HG03280 (cell line): ENCODE data around the gene RASGEF1B.
A peak's percentile ranks its signal among the peaks of the same experiment; 100 is the strongest.
"Not testable (repeated sequence)": the region's sequence is repeated elsewhere in the genome, so short reads cannot be mapped to it uniquely, and the experiment has no call there.

Experiments
- ATAC-seq: cut with Tn5 transposase; IDR thresholded peaks from one replicate; pipeline ENCODE4 v1.9.1; 2021; ENCODE audit warnings: mild to moderate bottlenecking, moderate library complexity; ENCODE audit not compliant: unreplicated experiment

The RASGEF1B gene

DNA sequence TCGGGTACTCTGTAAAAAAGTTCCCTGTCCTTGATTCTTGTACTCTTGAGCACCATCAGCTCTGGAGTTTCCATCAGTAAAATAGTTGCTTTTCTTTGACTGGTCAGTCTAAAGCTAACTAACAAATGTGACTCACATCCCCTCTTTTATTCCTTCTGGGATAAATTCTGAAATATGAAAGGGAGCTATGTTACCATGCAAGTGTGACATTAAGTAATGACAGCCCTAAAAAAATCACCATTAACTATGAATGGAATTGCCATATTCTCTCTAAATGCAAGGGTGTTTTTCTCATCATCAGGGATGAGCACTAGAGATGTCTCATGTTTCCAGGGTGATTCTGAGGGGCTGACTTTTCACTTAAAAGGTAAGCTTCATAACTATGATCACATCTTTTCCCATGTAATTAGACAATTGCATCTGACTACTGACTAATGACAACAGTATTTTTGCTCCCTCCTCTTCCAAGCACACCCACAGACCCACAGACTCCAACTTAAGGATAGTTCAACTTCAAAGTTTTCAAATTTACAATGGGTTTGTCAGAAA lies 26.9 kb upstream of the RASGEF1B start:
- no peak for ATAC-seq

DNA sequence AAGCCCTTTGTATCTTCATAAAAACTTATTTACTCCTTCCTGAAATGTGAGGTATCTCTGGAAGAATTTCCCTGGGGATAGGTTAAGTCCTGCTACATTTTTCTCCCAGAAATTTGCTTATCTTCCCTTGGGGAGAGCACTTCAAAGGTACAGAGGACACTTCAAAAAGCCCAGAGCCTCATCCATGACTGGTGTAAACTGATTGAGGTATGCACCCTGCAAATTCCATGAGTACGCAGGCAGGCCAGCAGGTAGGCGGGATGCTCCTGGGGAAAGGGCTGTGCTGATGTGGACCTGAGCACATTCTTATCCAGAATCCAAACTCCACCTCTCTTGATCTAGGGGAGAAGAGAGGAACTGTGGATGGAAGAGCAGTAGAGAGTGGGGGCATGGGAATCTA lies 26.3 kb upstream of the RASGEF1B start:
- ATAC-seq, result no peak

DNA sequence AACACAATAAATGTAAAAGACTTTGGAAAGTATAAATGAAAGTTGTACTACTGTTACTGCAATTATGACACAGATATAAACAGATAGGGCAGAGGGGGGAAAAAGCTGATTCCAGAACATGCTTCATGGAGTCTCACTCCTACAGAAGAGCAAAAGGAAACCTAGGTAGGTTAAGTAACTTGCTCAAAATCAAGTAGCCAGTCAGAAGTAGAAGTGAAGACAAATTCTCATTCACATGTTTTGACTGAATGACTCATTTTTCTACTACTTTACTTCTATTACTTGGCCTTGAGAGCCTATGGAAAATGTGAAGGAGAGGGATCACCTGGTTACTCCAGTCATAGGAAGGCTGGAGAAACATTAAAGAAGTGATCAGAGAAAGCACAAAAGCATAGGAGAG lies 23.6 kb upstream of the RASGEF1B start:
- ATAC-seq, result no peak

DNA sequence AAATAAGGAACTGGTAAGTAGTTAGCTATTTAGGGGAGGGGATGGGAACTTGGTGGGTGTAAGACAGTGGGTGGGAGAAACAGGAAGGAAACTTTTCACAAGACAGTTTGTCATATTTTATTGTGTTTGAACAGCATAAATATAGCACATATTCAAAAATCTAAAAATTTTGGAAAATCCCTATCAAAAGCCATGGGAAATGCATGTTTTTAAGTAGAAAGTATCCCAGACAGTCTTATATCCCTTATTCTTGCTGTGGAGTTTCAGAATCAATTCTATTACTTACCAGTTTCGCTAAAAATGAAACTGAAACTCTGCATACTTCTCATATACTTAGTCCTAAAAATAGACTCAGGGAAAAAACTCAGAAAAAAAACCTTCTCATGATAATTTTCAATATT lies 22.3 kb upstream of the RASGEF1B start:
- ATAC-seq, result peak; percentile 78

DNA sequence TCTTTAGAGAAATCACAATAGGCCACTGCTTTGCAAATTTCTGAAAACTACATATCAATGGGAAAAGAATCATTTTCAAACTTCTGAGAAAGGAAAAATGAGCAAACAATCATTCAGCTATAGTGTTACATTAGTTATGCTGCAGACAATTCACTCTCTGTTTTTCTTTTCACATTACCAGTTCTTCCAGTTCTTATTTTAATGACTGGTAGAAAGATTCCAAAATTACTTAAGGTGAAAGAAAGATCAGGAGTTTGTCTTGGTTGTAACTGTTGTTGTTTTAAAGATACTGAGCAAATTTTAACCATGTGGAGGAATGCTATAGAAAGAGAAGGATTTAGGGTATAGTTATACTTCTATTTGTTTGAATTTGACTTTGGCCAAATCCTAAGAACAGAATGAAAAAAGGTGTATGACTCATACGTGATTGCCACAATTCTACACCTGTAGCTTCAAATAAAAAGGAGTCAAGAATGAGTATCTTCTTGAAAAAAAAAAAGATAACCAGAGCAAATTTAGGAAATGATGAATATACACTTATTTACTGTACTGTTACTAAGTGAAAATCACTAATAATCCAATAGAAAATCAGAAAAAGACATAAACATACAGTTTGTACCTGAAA lies 21.0 kb upstream of the RASGEF1B start:
- no peak for ATAC-seq

DNA sequence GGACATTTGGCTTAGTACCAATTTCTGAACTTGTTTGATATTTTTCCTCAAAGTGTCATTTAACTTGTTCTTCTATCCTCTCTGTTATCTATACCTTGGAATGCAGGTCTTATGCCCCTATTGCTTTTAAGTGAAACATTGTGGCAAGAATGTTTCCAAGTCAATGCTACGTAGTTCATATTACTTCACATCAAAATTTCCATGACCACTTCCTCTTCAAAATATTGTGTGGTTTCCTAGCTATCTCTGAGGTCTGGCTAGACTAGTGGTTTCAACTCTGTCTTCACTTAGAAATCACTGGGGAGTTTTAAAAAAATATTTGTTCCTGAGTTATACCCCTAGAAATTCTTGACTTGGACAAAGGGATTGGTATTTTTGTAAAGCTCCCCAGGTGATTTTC lies 20.2 kb upstream of the RASGEF1B start:
- no peak for ATAC-seq

DNA sequence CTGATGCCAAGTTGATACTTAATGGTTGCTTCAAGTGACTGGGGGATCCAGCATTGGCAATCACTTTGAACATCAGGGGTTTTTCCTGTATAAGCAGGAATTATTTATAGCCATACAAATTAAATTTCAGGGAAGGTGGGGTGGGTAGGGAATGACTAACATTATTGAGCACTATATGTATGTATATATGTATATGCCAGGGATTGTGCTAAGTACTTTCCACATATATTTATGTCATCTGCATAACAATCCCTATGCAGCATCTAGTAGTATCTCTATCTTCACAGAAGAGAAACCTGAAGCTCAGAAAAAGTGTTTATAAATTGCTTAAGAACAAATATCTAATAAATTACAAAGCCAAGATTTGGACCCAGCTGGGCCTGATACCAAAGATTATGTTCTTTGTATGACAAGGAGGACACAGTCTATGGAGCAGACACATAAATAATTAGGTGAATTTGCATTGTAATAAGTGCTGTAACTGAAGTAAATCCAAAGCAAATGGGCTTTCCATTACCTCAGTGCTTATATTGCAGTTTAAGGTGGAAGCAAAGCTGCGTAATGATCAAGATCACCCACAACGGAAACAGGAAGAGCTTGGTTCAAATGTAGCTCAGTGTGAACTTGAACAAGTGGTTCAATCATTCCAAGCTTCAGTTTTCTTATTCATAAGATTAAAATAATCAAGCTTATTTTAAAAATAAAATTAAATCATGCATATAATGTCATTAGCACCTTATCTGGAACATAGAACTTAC lies 18.9 kb upstream of the RASGEF1B start:
- no peak for ATAC-seq

DNA sequence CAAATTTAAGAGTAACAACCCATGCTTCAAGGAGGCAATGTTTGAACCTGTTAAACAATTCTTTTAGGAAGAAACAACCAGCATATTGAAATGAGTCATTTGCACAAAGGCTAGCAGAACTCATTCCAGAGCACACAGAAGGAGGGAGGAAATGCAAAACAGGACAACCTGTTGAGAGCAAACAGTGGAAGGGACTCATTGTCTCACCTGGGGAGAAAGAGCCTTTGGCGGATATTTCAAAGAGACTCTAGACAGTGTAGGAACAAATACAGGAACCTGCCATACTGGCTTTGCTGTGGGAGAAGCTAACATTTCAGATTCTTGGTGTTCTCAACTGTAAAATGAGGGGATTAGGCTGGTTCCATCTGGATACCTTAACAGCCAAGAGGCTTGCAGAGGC lies 14.8 kb upstream of the RASGEF1B start:
- ATAC-seq, result no peak

DNA sequence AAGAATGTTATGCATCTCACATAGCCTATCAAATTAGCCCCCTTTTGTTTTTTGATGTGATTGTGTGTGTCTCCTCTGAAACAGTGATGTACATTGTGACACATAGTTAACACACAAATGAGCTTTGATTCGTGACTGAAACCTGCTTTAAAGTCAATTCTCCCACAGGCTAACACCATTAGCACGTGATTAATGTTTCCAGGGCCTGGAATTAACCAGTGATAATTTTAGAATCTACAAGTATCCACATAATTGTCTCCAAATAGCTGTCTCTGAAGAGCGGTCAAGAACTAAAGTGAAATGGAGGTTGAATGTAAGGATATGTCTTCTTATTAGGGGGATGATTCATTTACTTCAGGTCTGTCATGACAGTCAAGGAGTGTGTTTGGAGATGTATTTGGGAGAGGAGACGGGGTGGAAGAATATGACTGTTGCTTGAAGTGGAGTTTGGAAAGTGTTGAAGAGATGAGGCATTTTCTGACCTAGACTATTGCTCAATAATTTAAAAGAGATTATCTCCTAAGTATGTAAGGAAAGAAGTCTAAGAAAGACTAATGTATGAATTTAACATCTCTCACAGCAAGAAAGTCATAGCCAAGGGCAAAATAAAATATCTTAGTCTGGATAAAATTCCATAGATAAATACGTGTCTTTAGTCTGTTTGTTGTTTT lies 13.7 kb upstream of the RASGEF1B start:
- ATAC-seq, result no peak

DNA sequence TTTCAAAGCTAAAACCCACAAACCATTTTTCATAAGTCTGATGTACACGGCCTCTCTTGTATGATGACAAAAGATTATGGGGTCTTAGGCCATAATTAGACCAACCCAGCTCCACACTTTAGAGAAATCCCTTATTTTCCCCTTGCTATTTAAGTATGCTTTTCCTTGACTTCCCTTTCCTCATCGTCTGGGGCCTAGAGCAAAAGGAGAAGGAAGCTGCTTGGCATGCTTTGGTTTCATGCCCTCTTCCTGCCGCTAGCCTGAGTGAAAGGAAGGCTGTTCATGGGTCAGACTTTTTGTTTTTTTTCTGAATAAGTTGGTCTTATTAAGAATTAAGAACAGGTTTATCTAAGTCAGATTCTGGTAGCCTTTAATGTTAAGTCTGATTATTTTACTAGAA lies 10.6 kb upstream of the RASGEF1B start:
- ATAC-seq, result no peak

DNA sequence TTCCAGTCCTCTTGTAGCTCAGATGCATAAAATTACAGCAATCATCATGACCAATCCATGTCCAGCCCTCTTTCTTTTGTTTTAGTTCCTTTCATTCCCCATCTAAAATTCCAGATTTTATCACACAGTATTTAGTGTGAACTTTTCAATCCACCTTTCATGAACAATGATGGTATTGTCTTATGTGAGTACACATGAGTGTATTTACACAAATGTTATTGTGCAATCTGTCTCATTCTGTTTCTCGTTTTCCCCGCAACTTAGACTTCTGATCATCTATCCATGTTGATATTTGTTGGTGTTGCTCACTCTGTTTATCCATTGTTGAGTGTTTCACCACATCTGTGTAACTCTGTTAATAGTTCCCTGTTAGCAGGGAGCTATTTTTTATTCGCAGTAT lies 9.4 kb upstream of the RASGEF1B start:
- ATAC-seq, result no peak

DNA sequence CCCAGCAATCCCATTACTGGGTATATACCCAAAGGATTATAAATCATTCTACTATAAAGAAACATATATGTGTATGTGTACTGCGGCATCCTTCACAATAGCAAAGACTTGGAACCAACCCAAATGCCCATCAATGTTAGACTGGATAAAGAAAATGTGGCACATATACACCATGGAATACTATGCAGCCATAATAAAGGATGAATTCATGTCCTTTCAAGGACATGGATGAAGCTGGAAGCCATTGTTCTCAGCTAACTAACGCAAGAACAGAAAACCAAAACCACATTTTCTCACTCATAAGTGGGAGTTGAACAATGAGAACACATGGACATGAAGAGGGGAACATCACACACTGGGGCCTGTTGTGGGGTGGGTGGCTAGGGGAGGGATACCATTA lies 7.9 kb upstream of the RASGEF1B start:
- not testable (repeated sequence) for ATAC-seq

DNA sequence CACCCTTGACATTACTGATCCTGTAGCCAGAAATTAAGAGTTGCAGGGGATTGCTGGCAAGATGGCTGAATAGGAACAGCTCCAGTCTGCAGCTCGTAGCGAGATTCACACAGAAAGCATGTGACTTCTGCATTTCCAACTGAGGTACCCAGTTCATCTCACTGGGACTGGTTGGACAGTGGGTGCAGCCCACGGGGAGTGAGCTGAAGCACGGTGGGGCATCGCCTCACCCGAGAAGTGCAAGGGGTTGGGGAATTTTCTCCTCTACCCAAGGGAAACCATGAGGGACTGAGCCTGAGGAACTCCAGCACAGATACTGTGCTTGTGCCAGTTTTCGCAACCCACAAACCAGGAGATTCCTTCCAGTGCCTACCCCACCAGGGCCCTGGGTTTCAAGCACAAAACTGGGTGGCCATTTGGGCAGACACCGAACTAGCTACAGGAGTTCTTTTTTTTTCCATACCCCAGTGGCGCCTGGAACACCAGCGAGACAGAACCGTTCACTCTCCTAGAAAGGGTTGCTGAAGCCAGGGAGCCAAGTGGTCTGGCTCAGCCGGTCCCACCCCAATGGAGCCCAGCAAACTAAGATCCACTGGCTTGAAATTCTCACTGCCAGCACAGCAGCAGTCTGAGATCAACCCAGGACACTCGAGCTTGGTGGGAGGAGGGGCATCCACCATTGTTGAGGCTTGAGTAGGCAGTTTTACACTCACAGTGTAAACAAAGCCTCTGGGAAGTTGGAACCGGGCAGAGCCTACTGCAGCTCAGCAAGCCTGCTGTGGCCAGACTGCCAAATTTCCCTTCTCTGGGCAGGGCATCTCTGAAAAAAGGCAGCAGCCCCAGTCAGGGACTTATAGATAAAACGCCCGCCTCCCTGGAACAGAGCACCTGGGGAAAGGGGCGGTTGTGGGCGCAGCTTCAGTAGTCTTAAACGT lies 1.9 kb upstream of the RASGEF1B start:
- not testable (repeated sequence) for ATAC-seq

DNA sequence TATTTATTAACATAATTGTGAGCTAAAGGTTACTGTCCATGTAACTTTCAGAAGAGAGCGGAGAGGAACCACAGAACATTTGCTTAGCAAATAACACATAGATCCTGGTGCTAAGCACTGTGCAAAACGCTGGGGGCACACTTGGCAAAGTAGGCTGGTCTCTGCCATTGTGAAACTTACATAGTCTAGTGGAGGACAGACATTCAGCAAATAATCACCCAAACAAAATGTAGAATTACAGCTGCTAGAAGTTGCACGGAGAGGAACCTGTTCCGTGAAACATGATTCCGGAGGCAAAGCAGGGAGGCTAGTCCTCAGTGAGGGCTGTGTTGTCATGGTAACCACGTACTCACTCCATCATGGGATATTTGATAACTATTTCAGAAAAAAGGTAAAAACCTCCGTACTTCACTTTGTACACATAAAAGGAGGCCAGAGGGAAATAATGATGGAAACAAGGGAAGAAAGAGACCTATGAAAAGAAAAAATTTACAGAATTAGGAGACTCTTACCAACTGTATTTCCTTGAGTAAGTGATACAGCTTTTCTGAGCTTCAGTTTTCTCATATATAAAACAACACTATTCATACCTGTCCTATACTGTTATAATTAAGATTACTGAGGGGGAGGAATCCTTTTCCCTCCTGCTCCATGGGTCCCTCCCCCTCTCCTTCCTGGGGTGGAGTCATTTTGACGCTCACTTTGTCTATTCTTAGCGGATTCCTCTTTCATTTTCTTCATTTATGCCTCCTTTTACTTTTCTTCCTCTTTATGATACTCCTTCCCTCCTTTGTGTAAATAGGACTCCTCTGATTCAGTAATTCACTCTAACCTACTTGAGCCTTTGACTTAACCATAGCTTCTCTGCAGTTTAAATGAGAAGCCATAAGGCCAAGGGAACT lies 825 bp upstream of the RASGEF1B start:
- peak; percentile 51 for ATAC-seq

DNA sequence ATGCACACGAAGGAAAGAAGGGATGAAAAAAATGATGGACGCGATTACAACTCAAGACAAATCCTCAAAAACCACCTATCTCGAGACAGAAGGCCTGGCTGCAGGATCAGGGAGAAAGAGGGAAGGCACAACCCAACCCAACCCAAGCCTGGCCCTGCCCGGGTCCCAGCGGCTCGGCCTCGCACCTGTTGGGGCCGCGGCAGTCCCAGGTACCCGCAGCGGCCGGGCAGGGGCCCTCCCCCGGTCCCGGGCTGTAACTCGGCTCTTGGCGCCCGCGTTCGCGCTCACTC lies 464 bp downstream of the RASGEF1B start:
- ATAC-seq, result no peak

DNA sequence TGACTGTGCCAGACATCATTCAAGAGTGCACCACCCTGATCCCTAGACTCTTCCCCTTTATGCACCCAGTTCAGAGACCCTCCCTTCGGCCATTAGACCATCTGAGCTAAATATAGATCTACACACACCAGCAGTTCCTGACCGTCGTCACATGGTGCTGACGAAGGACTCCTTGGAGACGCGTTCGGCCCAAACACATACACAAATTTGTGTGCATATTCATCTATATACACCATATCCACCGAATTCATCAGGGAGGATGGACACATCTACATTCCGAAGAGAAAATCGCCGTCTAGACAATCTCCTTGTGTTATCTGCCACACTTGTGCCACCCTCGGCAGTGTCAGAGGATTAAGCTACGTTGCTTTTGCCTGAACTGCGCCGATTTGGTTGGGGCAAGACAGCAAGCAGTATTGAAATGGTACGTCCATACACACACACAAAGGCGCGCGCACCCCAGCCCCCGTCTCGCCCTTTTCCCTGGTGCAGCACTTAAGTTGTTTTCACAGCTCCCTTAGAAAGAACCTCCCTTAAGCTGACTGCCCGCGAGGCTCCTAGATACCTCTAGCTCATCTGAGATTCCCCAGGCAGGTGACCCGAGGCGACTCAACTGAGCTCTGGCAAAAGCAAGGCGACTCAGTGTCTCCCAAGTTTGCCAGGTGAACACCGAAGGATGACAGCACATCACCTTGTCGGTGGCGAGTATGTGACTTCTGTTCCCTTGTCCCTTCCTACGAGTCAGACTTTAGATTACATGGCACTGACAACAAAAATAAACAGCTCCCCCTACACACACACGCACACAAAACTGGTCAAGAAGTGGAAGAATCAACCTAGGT lies 1.0 kb downstream of the RASGEF1B start:
- ATAC-seq, result no peak

DNA sequence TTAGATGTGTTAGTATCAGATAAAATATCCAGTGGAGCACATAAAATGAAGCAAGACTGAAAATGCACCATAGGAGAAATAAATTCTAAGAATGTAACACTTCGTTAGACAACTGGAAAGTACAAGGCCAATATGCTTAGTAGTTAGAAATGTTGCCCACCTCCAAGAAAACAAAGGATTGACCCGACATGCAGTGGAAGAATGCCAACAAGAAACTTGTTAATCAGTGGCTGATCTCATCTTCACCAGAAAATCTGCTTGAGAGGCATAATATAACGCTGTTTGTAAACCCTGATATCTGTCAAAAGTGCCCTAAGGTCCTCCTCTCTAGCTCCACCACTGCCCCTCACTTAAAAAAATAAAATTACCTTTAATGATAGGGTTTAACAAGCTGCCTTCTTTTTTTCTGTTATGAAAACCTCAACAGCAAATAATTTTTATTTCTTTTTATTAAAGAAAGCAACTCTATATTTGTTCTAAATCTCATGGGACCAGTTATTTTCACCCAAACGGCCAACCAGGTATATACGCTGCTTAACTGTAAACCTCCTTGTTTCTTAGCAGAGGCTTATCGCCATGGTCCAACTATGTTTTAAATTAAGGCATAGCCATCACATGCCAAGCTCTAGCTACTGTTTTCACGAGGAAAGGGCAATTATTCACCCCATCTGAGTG lies 1.8 kb downstream of the RASGEF1B start:
- no peak for ATAC-seq

DNA sequence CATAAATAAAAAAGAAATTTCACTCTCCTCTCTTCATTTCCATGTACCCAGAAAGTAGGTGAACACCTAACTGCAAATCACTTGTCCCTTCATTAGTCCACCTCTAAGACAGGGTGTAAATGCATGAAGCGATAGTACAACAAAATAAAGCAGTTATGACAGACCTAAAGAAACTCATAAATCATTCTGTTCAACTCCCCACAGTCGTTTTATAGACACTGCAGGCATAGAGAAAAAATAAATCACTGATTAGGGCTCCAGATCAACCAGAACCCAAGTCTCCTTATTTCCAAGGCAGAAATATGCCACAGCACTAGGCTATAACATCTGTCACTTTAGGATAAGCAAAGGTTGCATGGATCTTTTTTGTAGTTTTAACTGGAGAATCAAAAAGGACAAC lies 3.0 kb downstream of the RASGEF1B start:
- ATAC-seq, result no peak

DNA sequence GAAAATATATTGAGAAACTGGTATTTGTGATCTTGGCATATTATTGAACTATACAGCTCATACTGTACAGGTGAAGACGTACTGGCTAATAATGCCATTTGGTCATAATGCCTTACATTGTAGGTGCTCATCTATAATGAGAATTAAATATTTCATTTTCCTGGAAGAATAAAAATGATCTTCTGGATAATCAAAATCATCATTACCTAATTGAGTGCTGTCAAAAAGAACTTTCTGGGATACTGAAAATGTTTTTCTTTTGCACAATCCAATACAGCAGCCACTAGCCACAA lies 4.1 kb downstream of the RASGEF1B start:
- no peak for ATAC-seq
